Panc1 (cell line): ENCODE measurements around the gene FKBP1C.

Source experiments
- POLR2AphosphoS5 ChIP-seq: IDR thresholded peaks from 2 replicates; pipeline ENCODE4 v1.6.1; 2012; ENCODE audit warnings: mild to moderate bottlenecking, low read depth, low read length, moderate library complexity
- TF ChIP-seq, protein P1 (sequence below): fragments of 450-650 bp; IDR thresholded peaks from 2 replicates; pipeline ENCODE4 v1.5.1; 2017; ENCODE audit warnings: mild to moderate bottlenecking

DNA sequence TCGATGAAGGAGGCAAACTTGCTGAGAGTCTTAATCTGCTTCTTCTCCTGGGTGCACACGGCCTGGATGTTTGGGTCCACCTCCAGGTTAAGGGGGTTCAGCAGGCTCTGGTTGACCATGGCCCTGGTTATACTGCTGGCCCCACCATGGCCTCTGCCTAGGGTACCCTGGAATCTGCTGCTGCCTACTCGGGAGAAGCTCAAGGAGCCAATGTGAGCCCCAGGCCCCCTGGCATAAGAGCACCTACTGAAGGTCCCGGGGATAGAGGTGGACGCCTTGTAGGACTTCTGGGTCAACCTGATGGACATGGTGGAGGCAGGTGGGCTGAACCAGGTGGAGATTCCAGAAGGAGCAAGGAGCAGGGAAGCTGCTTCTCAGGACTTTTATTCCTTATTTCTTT, 17.9 kb upstream of the FKBP1C start:
- TF ChIP-seq, protein P1, sequence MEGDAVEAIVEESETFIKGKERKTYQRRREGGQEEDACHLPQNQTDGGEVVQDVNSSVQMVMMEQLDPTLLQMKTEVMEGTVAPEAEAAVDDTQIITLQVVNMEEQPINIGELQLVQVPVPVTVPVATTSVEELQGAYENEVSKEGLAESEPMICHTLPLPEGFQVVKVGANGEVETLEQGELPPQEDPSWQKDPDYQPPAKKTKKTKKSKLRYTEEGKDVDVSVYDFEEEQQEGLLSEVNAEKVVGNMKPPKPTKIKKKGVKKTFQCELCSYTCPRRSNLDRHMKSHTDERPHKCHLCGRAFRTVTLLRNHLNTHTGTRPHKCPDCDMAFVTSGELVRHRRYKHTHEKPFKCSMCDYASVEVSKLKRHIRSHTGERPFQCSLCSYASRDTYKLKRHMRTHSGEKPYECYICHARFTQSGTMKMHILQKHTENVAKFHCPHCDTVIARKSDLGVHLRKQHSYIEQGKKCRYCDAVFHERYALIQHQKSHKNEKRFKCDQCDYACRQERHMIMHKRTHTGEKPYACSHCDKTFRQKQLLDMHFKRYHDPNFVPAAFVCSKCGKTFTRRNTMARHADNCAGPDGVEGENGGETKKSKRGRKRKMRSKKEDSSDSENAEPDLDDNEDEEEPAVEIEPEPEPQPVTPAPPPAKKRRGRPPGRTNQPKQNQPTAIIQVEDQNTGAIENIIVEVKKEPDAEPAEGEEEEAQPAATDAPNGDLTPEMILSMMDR, result no peak
- no peak for TF ChIP-seq POLR2AphosphoS5
